ENCODE results near the gene SLIT1.

SLIT1 gene

DNA sequence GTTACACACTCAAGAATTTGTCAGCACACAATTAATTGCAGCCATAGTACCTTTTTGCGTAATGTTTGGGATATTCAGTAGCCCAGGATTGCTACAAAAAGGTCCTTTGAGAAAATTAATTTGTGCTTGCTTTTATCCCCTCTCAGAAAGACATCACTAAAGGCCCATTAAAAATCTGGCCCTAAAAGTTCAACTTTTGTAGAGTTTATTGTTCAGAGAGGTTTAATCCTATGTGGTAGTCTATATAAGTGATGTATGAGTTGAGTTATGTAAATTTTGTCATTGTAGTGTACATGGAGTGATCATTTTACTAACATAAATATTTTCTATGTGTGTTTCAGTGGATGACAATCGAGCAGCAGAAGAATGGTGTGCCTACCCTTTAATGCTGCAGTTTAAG lies 227.7 kb downstream of the SLIT1 start:
- DNase-seq: no peak

DNA sequence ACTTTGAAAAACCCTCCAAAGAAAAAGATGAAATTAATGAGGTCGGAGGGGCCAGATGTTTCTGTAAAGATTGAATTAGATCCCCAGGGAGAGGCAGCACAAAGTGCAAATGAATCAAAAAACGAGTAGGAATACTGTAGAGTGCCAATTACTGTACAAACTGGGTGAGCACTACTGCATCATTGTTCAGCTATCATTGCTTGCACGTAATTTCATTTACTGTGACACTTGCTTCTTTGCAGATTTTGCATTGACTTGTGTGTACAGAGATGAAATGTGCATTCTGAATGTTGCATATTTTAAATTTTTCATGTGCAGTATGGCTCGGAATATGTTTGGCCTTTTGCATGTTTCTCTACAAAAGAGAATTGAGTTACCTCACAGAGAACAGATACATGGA lies 230.0 kb downstream of the SLIT1 start:
- DNase-seq: no peak

DNA sequence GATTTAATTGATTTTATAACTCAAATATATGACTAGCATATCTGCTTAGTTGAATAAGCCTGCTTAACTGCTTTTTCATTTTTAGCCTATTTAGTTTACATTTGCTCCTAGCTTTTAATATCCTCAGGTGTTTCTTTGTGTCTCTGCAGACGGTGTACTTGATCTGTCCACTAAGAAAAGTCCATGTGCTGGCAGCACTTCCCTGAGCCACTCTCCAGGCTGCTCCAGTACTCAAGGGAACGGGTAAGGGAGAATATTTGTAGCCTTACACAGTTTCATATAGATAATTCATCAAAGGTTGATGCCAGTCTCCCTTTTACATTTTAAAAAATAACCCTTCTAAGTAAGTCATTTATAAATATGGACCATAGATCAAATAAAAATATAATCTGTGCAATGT lies 233.8 kb downstream of the SLIT1 start:
- no peak for DNase-seq

DNA sequence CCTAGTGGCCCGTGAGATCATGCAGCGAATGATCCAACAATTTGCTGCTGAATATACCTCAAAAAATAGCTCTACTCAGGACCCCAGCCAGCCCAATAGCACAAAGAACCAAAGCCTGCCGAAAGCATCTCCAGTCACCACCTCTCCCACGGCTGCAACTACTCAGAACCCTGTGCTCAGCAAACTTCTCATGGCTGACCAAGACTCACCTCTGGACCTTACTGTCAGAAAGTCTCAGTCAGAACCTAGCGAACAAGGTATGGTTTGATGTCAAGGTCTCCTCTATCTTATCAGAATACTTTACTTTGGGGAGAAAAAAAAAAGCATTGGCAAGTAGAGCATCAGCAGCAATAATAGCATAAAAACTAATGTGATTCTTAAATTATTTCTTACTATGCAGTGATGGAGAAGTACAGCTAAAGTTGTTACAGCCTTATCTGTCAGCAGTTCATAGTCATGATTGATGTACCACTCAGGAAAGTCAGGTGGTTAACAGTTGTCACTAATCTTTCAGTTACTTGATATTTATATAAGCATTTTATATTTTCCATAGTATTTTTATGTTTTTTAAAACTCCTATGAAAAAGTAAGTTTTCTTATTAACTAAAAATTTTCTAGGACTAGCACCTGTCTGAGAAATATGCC lies 236.6 kb downstream of the SLIT1 start:
- DNase-seq: no peak

Measured in fibroblast of skin of back (primary cell).